Measurements from ENCODE around the gene FRAT1.

FRAT1 gene

DNA sequence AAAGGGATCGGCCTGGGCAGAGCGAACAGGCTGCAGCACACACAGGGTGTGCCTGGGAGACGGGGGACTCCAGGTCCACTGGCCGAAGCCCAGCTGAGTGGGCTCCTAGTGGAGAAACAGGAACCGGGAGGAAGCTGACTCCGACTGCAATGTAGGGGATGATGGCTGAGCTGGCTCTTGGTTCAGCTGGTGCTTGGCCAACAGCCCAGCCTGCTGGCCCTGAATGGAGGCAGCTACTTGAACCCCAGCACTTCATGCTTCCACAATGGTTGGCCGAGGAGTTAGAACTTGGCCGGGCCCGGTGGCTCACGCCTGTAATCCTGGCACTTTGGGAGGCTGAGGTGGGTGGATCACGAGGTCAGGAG, 42.4 kb downstream of the FRAT1 start:
- peaks cover 29% of the 10 kb centered on the region for H3K36me3 ChIP-seq (ENCODE audit: control insufficient read depth, insufficient read depth, low read length)
- no peak for DNase-seq (ENCODE audit: extremely low read depth, insufficient read length)
- TF ChIP-seq, protein P1, sequence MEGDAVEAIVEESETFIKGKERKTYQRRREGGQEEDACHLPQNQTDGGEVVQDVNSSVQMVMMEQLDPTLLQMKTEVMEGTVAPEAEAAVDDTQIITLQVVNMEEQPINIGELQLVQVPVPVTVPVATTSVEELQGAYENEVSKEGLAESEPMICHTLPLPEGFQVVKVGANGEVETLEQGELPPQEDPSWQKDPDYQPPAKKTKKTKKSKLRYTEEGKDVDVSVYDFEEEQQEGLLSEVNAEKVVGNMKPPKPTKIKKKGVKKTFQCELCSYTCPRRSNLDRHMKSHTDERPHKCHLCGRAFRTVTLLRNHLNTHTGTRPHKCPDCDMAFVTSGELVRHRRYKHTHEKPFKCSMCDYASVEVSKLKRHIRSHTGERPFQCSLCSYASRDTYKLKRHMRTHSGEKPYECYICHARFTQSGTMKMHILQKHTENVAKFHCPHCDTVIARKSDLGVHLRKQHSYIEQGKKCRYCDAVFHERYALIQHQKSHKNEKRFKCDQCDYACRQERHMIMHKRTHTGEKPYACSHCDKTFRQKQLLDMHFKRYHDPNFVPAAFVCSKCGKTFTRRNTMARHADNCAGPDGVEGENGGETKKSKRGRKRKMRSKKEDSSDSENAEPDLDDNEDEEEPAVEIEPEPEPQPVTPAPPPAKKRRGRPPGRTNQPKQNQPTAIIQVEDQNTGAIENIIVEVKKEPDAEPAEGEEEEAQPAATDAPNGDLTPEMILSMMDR (IDR thresholded peaks at IDR 0.05; ENCODE audit: insufficient read depth, low read length, poor library complexity, severe bottlenecking) = no peak

DNA sequence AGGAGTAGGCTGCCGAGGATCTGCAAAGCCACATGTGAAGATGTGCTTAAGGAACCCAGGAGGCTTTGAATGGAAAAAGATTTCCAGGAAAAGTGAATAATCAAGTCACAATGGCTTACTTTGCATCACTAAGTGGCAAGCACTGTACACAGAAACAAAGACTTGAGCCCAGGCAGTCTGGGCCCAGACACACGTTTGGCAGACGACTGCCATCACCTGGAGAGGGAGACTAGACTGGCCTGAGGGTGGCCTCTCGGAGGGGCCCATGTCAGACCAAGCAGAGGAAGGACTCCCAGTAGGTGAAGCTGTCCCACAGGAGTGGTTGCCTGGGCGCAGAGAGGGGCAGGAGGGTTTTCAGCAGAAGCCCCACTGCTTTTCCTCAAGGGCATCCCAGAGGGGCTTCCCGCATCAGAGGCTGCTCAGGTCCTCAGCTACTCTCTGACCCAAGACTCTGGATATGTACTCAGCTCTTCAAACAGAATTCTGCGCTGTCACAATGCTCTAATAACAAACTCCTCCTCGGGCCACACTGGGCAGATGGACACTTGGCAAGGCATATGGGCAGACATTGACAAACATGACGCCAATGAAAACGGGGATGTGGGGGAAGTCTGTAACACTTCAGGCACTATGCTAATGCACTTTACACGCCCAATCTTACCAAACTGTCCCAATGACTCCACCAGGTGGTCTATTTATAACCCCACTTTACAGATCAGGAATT, 43.4 kb downstream of the FRAT1 start:
- TF ChIP-seq, protein P1 (IDR thresholded peaks at IDR 0.05; ENCODE audit: insufficient read depth, low read length, poor library complexity, severe bottlenecking) = no peak
- no peak overlapping the region for H3K4me3 ChIP-seq (replicated peaks; ENCODE audit: low read depth, low read length)
- H3K27me3 ChIP-seq (replicated peaks; ENCODE audit: control insufficient read depth, insufficient read depth, low read length) = no peaks in the 10 kb centered on the region
- no peak for DNase-seq (ENCODE audit: extremely low read depth, insufficient read length)
- H3K36me3 ChIP-seq (ENCODE audit: control insufficient read depth, insufficient read depth, low read length) = peaks cover 28% of the 10 kb centered on the region

More for the DNA sequence above, 42.4 kb downstream of the FRAT1 start:
- no peak overlapping the region for H3K4me3 ChIP-seq (replicated peaks; ENCODE audit: low read depth, low read length)
- H3K27me3 ChIP-seq (replicated peaks; ENCODE audit: control insufficient read depth, insufficient read depth, low read length) = no peaks in the 10 kb centered on the region

DNA sequence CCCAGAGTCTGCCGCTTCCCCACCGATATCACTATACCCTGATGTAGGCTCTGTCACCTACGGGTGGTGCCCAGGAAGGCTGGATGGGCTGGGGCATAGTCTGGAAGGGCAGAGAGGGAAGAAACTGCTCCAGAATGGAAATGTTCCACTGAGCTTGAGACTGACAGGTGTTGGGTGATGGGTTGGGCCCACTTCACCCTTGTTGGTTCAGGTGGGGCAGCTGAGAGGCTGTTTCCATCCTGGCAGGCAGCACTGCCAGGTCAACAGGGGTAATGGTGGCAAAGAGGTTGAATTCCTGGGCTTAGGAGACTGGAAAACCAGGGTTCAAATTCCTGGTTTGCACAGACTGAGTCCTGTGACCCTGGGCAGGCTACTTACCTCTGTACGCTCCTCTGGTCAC, 44.0 kb downstream of the FRAT1 start:
- H3K4me3 ChIP-seq (replicated peaks; ENCODE audit: low read depth, low read length) = no peak overlapping the region
- H3K36me3 ChIP-seq (ENCODE audit: control insufficient read depth, insufficient read depth, low read length) = peaks cover 28% of the 10 kb centered on the region
- no peak for DNase-seq (ENCODE audit: extremely low read depth, insufficient read length)
- H3K27me3 ChIP-seq (replicated peaks; ENCODE audit: control insufficient read depth, insufficient read depth, low read length) = no peaks in the 10 kb centered on the region
- TF ChIP-seq, protein P1 (IDR thresholded peaks at IDR 0.05; ENCODE audit: insufficient read depth, low read length, poor library complexity, severe bottlenecking) = no peak

DNA sequence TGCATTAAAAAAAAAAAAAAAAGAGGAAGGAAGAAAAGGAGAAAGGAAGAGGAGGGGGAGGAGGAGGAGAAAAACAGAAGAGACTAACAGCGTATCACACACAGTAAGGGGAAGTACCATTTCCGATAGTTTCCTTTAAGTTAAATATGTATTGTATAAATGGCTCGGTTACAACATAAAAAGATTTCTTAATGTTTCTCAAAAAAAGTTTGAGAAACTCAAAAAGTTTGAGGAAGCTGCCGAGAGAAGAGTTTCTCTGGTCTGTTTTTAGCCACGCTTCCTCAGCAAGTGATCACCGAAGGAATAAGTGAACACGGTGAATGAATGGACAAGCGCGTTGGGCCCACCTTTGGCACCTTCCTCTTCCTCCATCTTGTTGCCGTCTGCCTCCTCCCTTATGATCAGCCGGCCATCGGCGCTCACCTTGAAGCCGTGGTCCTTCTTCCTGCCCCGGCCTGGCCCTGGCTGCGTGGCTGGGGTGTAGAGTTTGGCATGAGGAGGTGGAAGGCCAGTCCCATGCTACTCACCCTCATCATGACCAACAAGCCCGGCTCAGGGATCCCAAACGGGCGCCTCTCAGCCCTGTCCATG, 46.8 kb downstream of the FRAT1 start:
- TF ChIP-seq, protein P1 (IDR thresholded peaks at IDR 0.05; ENCODE audit: insufficient read depth, low read length, poor library complexity, severe bottlenecking) = no peak
- H3K36me3 ChIP-seq (ENCODE audit: control insufficient read depth, insufficient read depth, low read length) = peaks cover 31% of the 10 kb centered on the region
- H3K4me3 ChIP-seq (replicated peaks; ENCODE audit: low read depth, low read length) = no peak overlapping the region
- no peaks in the 10 kb centered on the region for H3K27me3 ChIP-seq (replicated peaks; ENCODE audit: control insufficient read depth, insufficient read depth, low read length)
- DNase-seq (ENCODE audit: extremely low read depth, insufficient read length) = no peak

DNA sequence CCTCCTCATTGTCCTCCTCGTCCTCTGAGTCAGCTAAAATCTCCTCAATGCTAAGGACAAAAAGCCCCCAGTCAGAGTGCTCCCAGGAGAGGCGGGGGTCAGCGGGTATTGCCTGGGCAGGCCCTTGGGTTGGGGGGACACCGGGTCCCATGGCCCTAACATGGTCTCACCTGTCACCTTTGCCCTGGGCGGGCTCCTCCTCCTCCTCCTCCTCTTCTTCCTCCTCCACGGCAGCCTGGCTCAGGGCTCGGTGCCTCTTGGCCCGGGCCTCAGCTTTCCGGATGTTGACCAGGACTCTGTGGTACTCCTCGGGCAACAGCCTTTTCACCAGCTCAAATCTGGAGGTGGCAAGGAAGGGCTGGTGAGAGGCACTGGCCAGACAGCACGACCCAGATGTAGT, 47.5 kb downstream of the FRAT1 start:
- TF ChIP-seq, protein P1 (IDR thresholded peaks at IDR 0.05; ENCODE audit: insufficient read depth, low read length, poor library complexity, severe bottlenecking) = no peak
- no peaks in the 10 kb centered on the region for H3K27me3 ChIP-seq (replicated peaks; ENCODE audit: control insufficient read depth, insufficient read depth, low read length)
- DNase-seq (ENCODE audit: extremely low read depth, insufficient read length) = no peak
- H3K4me3 ChIP-seq (replicated peaks; ENCODE audit: low read depth, low read length) = no peak overlapping the region
- H3K36me3 ChIP-seq (ENCODE audit: control insufficient read depth, insufficient read depth, low read length) = peaks cover 32% of the 10 kb centered on the region

Data from GM06990 (cell line).